DND-41 (cell line): ENCODE data around the gene DLGAP5.

Experiments
- EZH2 ChIP-seq: IDR thresholded peaks from 3 replicates; pipeline ENCODE4 v1.6.1; 2012; ENCODE audit warnings: borderline replicate concordance, low read depth, mild to moderate bottlenecking, moderate library complexity, low read length, inconsistent platforms; ENCODE audit not compliant: severe bottlenecking
- TF ChIP-seq, protein P1 (sequence below): IDR thresholded peaks from 2 replicates; pipeline ENCODE4 v1.5.1; 2012; ENCODE audit warnings: borderline replicate concordance, low read length, moderate library complexity, mild to moderate bottlenecking; ENCODE audit not compliant: poor library complexity, severe bottlenecking; ENCODE audit errors: extremely low read depth

DNA sequence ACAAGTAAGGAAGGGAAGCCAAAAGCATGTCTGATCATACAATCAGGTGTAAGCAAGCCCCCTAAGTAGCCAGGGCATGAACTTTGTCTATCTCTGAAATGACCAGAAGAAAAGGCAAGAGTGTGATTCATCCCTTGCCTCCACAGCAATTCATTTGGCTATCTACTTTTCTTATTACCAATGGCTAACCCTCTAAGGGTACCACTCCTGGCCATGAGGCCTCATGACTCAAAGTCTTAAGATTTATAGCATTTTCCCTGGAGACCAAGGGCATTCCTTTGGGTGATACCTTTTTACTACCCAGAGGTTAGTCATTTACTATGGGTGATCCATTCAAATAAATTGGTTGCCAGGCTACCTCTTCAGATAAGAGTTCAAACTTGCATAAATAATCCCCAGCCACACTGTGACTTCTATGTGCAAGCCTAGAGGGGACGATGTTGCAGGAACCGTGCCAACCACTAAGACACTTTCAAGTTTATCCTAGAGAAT is 63.9 kb downstream of the DLGAP5 start:
- TF ChIP-seq, protein P1, sequence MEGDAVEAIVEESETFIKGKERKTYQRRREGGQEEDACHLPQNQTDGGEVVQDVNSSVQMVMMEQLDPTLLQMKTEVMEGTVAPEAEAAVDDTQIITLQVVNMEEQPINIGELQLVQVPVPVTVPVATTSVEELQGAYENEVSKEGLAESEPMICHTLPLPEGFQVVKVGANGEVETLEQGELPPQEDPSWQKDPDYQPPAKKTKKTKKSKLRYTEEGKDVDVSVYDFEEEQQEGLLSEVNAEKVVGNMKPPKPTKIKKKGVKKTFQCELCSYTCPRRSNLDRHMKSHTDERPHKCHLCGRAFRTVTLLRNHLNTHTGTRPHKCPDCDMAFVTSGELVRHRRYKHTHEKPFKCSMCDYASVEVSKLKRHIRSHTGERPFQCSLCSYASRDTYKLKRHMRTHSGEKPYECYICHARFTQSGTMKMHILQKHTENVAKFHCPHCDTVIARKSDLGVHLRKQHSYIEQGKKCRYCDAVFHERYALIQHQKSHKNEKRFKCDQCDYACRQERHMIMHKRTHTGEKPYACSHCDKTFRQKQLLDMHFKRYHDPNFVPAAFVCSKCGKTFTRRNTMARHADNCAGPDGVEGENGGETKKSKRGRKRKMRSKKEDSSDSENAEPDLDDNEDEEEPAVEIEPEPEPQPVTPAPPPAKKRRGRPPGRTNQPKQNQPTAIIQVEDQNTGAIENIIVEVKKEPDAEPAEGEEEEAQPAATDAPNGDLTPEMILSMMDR = no peak
- no peak for TF ChIP-seq EZH2
